Dendritic cell treated with granulocyte-macrophage colony-stimulating factor and Interleukin-4, amounts not matched to agents 40 ng/mL and 50 ng/mL, for 4 days (primary cell): ENCODE data around the gene MAML2.

Experiments
- H3K27ac Mint-ChIP-seq: one replicate; pipeline ENCODE4 v1.8.0; 2022; ENCODE audit warnings: mild to moderate bottlenecking, mixed read lengths
- H3K27me3 Mint-ChIP-seq: one replicate; pipeline ENCODE4 v1.8.0; 2022; ENCODE audit warnings: mild to moderate bottlenecking, mixed read lengths
- H3K36me3 Mint-ChIP-seq: one replicate; pipeline ENCODE4 v1.8.0; 2022; ENCODE audit warnings: low read depth, mixed read lengths
- H3K4me1 Mint-ChIP-seq: one replicate; pipeline ENCODE4 v1.8.0; 2022; ENCODE audit warnings: low read depth, mixed read lengths
- H3K4me3 Mint-ChIP-seq: one replicate; pipeline ENCODE4 v1.8.0; 2022; ENCODE audit warnings: mild to moderate bottlenecking, moderate library complexity, mixed read lengths
- H3K9me3 Mint-ChIP-seq: one replicate; pipeline ENCODE4 v1.8.0; 2022; ENCODE audit warnings: mixed read lengths
- intact Hi-C: fragments of 100-400 bp; cut with micrococcal nuclease; formaldehyde crosslinking; loops from one replicate; pipeline ENCODE4 v1.15.0; 2022

Gene MAML2

GRCh38 chr11:96103721-96104120, 239.3 kb downstream of the MAML2 start:
- H3K4me3 Mint-ChIP-seq: no peak overlapping the region
- no peak overlapping the region for H3K27ac Mint-ChIP-seq
- intact Hi-C loops: no loop called here
- H3K9me3 Mint-ChIP-seq: no peaks in the 10 kb centered on the region
- no peaks in the 10 kb centered on the region for H3K27me3 Mint-ChIP-seq
- no peaks in the 10 kb centered on the region for H3K36me3 Mint-ChIP-seq
- H3K4me1 Mint-ChIP-seq: peaks cover 8% of the 10 kb centered on the region

GRCh38 chr11:96103102-96103501, 239.9 kb downstream of the MAML2 start:
- H3K36me3 Mint-ChIP-seq: no peaks in the 10 kb centered on the region
- no peaks in the 10 kb centered on the region for H3K9me3 Mint-ChIP-seq
- no peak overlapping the region for H3K27ac Mint-ChIP-seq
- peaks cover 10% of the 10 kb centered on the region for H3K4me1 Mint-ChIP-seq
- H3K4me3 Mint-ChIP-seq: no peak overlapping the region
- no peaks in the 10 kb centered on the region for H3K27me3 Mint-ChIP-seq
- intact Hi-C loops: no loop called here

GRCh38 chr11:96102664-96103078, 240.3 kb downstream of the MAML2 start:
- H3K4me1 Mint-ChIP-seq: peaks cover 10% of the 10 kb centered on the region
- H3K27me3 Mint-ChIP-seq: no peaks in the 10 kb centered on the region
- no peak overlapping the region for H3K4me3 Mint-ChIP-seq
- H3K36me3 Mint-ChIP-seq: no peaks in the 10 kb centered on the region
- no peak overlapping the region for H3K27ac Mint-ChIP-seq
- no peaks in the 10 kb centered on the region for H3K9me3 Mint-ChIP-seq
- intact Hi-C loops: no loop called here

- intact Hi-C loops: no loop called here
- no peaks in the 10 kb centered on the region for H3K9me3 Mint-ChIP-seq
- H3K27me3 Mint-ChIP-seq: no peaks in the 10 kb centered on the region
- H3K36me3 Mint-ChIP-seq: no peaks in the 10 kb centered on the region
- H3K4me3 Mint-ChIP-seq: no peak overlapping the region
- peaks cover 10% of the 10 kb centered on the region for H3K4me1 Mint-ChIP-seq
- no peak overlapping the region for H3K27ac Mint-ChIP-seq
These were observed 241.8 kb downstream of the MAML2 start for GRCh38 chr11:96101146-96101545.

- H3K36me3 Mint-ChIP-seq: no peaks in the 10 kb centered on the region
- no peaks in the 10 kb centered on the region for H3K9me3 Mint-ChIP-seq
- H3K4me3 Mint-ChIP-seq: no peak overlapping the region
- no peak overlapping the region for H3K27ac Mint-ChIP-seq
- peaks cover 10% of the 10 kb centered on the region for H3K4me1 Mint-ChIP-seq
- H3K27me3 Mint-ChIP-seq: no peaks in the 10 kb centered on the region
- intact Hi-C loops: no loop called here
These were observed 244.3 kb downstream of the MAML2 start for GRCh38 chr11:96098511-96099241.

- no peaks in the 10 kb centered on the region for H3K27me3 Mint-ChIP-seq
- no peak overlapping the region for H3K27ac Mint-ChIP-seq
- no peak overlapping the region for H3K4me3 Mint-ChIP-seq
- H3K36me3 Mint-ChIP-seq: peaks cover 5% of the 10 kb centered on the region
- intact Hi-C loops: no loop called here
- no peaks in the 10 kb centered on the region for H3K9me3 Mint-ChIP-seq
- peaks cover 10% of the 10 kb centered on the region for H3K4me1 Mint-ChIP-seq
These were observed 245.1 kb downstream of the MAML2 start for GRCh38 chr11:96097844-96098421.

- Mint-ChIP-seq H3K27me3 (no peaks in the 10 kb centered on the region), H3K27ac (no peak overlapping the region), H3K4me1 (peaks cover 10% of the 10 kb centered on the region), H3K9me3 (no peaks in the 10 kb centered on the region), H3K4me3 (no peak overlapping the region), H3K36me3 (peaks cover 17% of the 10 kb centered on the region)
- intact Hi-C loops: no loop called here
These were observed 246.6 kb downstream of the MAML2 start for GRCh38 chr11:96096360-96096759.

- Mint-ChIP-seq H3K9me3 (no peaks in the 10 kb centered on the region), H3K36me3 (peaks cover 17% of the 10 kb centered on the region), H3K27me3 (no peaks in the 10 kb centered on the region), H3K4me1 (peaks cover 10% of the 10 kb centered on the region), H3K27ac (no peak overlapping the region), H3K4me3 (no peak overlapping the region)
- intact Hi-C loops: no loop called here
These were observed 247.1 kb downstream of the MAML2 start for GRCh38 chr11:96095884-96096303.

GRCh38 chr11:96094156-96094555, 248.8 kb downstream of the MAML2 start:
- no peak overlapping the region for H3K4me3 Mint-ChIP-seq
- no peak overlapping the region for H3K27ac Mint-ChIP-seq
- H3K4me1 Mint-ChIP-seq: peaks cover 7% of the 10 kb centered on the region
- intact Hi-C loops: no loop called here
- H3K36me3 Mint-ChIP-seq: peaks cover 17% of the 10 kb centered on the region
- H3K9me3 Mint-ChIP-seq: no peaks in the 10 kb centered on the region
- no peaks in the 10 kb centered on the region for H3K27me3 Mint-ChIP-seq

- Mint-ChIP-seq H3K36me3 (peaks cover 17% of the 10 kb centered on the region), H3K27me3 (no peaks in the 10 kb centered on the region), H3K27ac (no peak overlapping the region), H3K4me1 (no peaks in the 10 kb centered on the region), H3K9me3 (no peaks in the 10 kb centered on the region), H3K4me3 (no peak overlapping the region)
- intact Hi-C loops: no loop called here
These were observed 250.5 kb downstream of the MAML2 start for GRCh38 chr11:96092511-96092910.

- H3K27me3 Mint-ChIP-seq: no peaks in the 10 kb centered on the region
- H3K27ac Mint-ChIP-seq: no peak overlapping the region
- intact Hi-C loops: no loop called here
- H3K4me3 Mint-ChIP-seq: no peak overlapping the region
- H3K4me1 Mint-ChIP-seq: no peaks in the 10 kb centered on the region
- H3K36me3 Mint-ChIP-seq: peaks cover 17% of the 10 kb centered on the region
- no peaks in the 10 kb centered on the region for H3K9me3 Mint-ChIP-seq
These were observed 251.5 kb downstream of the MAML2 start for GRCh38 chr11:96091476-96091875.

GRCh38 chr11:96090711-96091110, 252.3 kb downstream of the MAML2 start:
- peaks cover 17% of the 10 kb centered on the region for H3K36me3 Mint-ChIP-seq
- no peaks in the 10 kb centered on the region for H3K9me3 Mint-ChIP-seq
- intact Hi-C loops: no loop called here
- H3K27me3 Mint-ChIP-seq: no peaks in the 10 kb centered on the region
- no peaks in the 10 kb centered on the region for H3K4me1 Mint-ChIP-seq
- no peak overlapping the region for H3K4me3 Mint-ChIP-seq
- H3K27ac Mint-ChIP-seq: no peak overlapping the region

GRCh38 chr11:96088914-96089313, 254.1 kb downstream of the MAML2 start:
- intact Hi-C loops: no loop called here
- Mint-ChIP-seq H3K9me3 (no peaks in the 10 kb centered on the region), H3K4me3 (no peak overlapping the region), H3K36me3 (peaks cover 17% of the 10 kb centered on the region), H3K27me3 (no peaks in the 10 kb centered on the region), H3K4me1 (no peaks in the 10 kb centered on the region), H3K27ac (no peak overlapping the region)

- no peaks in the 10 kb centered on the region for H3K9me3 Mint-ChIP-seq
- intact Hi-C loops: no loop called here
- H3K4me1 Mint-ChIP-seq: no peaks in the 10 kb centered on the region
- no peak overlapping the region for H3K27ac Mint-ChIP-seq
- no peaks in the 10 kb centered on the region for H3K36me3 Mint-ChIP-seq
- no peaks in the 10 kb centered on the region for H3K27me3 Mint-ChIP-seq
- no peak overlapping the region for H3K4me3 Mint-ChIP-seq
These were observed 256.9 kb downstream of the MAML2 start for GRCh38 chr11:96086111-96086510.
